ENCODE measurements around the gene VRK3.
"Not testable (repeated sequence)": the region's sequence is repeated elsewhere in the genome, so short reads cannot be mapped to it uniquely, and the experiment has no call there.

VRK3 gene
- total RNA-seq: 50.9 to 65.2 reads per million in 2 donors

DNA sequence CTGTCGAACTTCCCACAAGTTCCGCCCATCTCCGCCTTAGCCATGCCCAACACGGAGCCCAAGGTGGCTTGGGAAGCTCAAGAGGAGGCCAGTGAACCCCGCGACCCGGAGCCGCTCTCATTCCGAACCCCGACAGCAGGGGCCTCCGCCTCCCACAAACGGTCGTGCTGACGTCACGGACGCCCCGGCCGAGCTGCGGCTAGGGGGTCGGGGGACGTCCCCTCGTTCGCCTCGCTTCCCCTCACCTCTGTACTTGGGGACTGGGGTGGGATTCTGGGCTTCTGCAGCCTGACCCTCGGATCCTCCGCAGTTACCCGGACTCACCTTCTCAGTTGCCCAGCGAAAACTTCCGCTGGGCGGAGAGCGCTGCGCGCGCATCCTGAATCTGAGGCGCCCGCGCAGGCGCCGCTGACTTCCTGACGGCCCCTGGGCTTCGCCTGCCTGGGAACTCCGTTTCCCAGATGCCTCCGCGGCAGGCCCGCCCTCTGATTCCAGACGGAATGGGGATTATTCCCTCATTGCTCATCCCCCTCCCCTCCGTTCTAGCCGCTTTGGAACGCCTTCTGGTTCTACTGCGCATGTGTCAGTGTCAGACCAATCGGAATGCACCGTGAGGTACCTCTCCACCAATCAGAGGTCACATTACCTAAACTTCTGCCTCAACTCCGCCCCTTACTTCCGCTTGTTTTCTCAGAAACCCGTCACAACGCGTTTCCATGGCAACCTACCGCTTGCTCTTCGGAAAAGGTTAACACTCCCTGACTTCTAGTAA is at the start of gene VRK3:
TSS of gene VRK3 (minus strand) at position 351 of the 772 bp plus-strand sequence. CDS start 9,210 bp downstream, outside the sequence.
- DNase-seq: peak; percentile 93

DNA sequence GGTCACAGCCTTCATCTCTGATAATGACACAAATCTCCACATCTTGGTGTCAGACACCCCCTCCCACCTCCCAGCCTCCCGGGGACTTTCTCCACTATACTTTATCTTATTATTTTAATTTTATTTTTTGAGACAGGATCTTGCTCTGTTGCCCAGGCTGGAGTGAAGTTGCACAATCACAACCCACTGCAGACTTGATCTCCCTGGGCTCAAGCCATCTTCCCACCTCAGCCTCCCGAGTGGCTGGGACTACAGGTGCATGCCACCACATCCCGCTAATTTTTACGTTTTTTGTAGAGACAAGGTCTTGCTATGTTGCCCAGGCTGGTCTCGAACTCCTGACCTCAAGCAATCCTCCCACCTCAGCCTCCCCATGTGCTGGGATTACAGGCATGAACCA is 43.2 kb upstream of the VRK3 start:
- not testable (repeated sequence) for DNase-seq

- no peak for DNase-seq
These were observed 42.4 kb upstream of the VRK3 start for GRCh38 chr19:50067575-50067974.

DNA sequence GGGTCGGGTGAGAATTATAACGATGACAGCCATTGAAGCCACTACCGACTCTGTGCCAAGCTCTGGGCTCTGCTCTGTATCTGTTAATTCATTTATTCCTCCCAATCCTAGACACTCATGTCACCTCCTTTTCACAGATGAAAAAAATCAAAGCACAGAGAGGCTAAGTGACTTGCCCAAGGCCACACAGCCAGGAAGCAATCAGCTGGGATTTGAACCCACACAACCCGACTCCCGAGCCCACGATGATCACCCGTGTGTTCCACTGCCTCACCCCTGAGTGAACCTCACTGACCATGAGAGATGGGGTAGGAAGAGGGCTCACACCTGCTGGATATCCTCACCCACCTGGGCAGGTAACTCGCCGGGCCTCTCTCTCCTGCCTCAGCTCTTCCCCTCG is 40.8 kb upstream of the VRK3 start:
- DNase-seq: no peak

DNA sequence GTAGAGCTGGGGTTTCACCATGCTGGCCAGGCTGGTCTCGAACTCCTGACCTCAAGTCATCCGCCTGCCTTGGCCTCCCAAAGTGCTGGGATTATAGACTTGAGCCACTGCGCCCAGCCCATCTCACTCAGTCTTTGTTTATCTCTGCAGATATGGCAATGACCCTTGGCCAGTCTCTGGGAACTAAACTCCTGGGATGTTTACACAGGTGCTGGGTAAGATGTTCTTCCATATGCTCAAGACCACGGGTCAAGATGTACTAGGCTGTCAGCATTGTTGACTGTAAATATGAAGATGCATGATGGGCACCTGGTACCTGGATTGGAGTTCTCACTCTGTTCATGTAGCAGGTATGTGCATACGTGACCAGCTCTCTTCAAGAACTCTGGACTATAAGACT is 36.5 kb upstream of the VRK3 start:
- no peak for DNase-seq

- no peak for DNase-seq
These were observed 34.9 kb upstream of the VRK3 start for GRCh38 chr19:50060107-50060506.

GRCh38 chr19:50059045-50059444 is 33.9 kb upstream of the VRK3 start:
- DNase-seq: no peak

DNA sequence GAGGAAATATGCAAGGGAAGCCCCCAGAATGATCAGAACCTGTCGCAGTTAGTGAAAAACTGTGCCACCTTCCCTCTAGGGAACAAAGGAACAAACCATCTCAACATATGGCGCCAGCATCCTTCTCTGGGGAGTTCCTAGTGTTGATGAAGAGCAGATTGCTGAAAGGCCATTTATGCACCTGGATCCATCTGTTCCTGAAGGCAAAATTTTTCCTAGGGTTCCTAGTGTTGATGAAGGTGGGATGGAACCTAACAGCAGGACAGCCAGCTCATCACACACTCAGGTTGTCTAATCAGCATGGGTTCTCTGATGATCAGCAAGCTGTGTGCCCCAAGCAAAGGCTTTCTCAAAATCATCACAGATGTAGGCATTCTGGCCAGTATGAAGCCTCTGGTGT is 33.3 kb upstream of the VRK3 start:
- DNase-seq: no peak

- no peak for DNase-seq
These were observed 27.9 kb upstream of the VRK3 start for GRCh38 chr19:50053119-50053518.

DNA sequence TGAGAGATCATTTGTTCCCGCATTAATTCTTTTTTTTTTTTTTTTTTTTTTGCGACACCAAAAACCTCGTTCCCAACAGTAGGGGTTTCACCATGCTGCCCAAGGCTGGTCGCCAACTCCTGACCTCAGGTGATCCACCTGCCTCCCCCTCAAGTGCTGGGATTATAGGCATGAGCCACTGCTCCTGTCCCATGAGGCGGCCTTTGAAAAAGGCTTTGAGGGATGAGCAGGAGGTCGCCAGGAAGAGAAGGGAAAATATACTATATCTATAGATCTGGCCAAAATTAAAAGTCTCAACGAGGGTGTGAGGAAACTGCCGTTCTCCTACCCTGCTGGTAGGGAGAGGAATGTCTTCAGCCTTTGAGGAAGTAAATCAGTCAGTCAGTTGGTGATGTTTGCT is 26.8 kb upstream of the VRK3 start:
- DNase-seq: no peak

- DNase-seq: not testable (repeated sequence)
These were observed 26.2 kb upstream of the VRK3 start for GRCh38 chr19:50051228-50051895.

- DNase-seq: peak; percentile 75
These were observed 25.4 kb upstream of the VRK3 start for GRCh38 chr19:50050406-50051227.

DNA sequence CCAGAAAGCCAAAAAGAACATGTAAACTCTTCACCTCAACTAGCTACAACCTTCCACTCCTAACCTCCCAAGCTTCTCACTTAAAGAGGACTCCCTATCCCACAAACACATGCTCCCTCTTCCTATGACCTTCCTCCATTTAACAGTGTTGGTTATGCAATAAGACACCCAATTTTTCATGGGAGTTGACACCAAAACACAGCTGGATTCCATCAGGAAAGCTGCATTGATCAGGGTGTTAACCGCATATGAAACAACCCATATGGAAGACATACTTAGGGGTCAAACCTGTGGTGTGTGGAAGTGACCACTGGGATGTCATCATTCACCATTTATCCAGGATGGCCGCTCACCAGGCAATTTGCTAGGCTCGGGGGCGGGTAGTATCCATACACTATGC is 22.5 kb upstream of the VRK3 start:
- DNase-seq: no peak

DNA sequence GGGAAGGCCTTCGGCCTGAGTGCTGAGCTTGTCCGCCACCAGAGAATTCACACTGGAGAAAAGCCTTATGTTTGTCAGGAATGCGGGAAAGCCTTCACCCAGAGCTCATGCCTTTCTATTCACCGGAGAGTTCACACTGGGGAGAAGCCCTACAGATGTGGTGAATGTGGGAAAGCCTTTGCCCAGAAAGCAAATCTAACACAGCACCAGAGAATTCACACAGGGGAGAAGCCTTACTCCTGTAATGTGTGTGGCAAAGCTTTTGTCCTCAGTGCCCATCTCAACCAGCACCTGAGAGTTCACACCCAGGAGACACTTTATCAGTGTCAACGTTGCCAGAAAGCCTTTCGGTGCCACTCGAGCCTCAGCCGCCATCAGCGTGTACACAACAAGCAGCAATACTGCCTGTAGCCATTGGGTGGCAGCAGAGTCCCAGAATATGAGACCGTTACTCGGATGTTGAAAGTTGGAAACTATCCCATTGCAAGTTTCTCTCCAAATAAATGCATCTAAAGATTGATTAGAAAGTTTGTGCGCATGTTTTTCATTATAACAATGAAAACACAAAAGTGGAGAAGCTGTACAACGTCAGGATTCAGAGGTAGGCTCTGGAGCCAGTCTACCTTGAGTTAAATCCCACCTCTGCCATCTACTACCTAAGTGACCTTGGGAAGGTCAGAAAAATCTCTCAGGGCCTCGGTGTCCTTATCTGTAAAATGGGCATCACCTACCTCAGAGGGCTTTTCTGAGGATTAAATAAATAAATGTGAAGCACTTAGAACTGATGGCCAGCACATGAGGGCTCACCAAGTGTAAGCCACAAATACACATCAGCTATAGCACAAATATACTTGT is 21.7 kb upstream of the VRK3 start:
- DNase-seq: peak; percentile 61

DNA sequence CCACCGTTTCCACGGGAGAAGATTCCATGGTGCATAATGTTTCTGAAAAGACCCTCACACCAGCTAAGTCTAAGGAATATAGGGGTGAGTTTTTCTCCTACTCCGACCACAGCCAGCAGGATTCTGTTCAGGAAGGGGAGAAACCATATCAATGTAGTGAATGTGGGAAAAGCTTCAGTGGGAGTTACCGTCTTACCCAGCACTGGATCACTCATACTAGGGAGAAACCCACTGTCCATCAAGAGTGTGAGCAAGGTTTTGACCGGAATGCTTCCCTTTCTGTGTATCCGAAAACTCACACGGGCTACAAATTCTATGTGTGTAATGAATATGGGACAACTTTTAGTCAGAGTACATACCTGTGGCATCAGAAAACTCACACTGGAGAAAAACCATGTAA is 19.8 kb upstream of the VRK3 start:
- no peak for DNase-seq

GRCh38 chr19:50043967-50044366 is 18.8 kb upstream of the VRK3 start:
- no peak for DNase-seq

- no peak for DNase-seq
These were observed 17.3 kb upstream of the VRK3 start for GRCh38 chr19:50042363-50043024.

DNA sequence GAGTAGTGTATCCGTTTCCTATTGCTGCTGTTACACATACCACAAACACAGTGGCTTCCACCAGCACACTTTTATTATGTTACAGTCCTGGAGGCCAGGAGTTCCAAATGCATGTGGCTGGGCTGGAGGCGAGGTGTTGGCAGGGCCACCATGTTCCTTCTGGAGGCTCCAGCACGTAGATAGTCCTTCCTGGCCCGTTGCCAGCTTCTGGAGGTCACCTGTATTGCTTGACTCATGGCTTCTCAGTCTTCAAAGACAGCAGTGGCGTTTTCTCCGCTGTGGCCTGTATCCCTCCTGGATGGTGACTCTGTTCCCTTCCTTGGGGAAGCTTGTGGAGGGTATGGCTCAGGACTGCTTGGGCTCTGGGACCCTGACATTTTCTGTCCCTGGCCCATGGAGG is 15.8 kb upstream of the VRK3 start:
- DNase-seq: no peak

- DNase-seq: no peak
These were observed 14.8 kb upstream of the VRK3 start for GRCh38 chr19:50039968-50040367.

DNA sequence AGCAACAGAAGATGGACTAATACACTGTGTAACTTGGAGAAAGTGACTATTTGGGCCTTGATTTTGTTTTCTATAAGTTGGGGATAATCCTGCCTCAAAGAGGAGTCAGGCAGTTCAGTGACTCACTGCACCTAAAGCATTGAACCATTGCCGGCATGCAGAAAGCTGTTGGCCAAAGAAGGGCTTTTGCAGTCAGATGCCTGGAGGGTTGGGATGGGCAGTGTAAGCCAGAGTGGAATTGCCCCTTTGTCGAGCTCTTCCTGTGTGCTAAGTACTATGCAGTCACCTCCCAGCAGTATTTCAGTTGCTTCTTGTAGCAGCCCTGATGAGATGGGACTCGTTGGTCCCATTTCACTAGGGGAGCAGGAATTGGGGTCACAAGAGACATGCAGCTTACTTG is 11.7 kb upstream of the VRK3 start:
- no peak for DNase-seq

DNA sequence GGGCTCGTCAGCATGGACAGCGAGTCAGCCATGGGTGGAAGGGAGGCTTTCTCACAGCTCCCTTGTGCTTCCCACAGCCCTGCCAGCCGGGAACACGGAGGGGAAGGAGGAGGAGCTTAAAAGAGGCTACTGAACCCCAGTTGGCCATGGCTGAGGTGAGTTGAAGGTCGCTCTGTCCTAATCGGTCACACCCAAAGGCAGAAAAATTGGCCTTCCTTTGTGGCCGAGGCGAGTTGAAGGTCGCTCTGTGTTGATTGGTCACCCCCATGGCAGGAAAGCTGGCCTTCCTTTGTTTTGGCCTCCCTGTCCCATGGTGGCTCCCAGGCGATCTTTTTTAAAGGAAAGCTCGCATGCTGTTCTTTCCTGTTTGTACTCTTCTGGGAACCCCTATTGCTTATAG is 5.8 kb upstream of the VRK3 start:
- DNase-seq: no peak

DNA sequence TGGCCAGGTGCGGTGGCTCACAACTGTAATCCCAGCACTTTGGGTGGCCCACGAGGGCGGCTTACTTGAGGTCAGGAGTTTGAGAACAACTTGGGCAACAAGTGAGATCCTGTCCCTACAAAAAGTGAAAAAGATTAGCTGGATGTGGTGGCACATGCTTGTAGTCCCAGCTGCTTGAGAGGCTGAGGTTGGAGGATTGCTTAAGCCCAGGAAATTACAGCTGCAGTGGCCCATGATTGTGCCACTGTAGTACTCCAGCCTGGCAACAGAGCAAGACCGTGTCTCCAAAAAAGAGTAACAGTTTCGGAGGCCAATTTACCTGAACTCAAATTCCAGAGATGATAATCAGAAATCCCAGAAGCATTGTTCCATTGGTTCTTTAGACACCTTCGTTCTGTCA is 5.1 kb upstream of the VRK3 start:
- no peak for DNase-seq

All from T-helper 9 cell (primary cell).